Measurements from ENCODE around the gene ERG. TPM values are rescaled to one million over a fixed set of nuclear protein-coding genes. Genes with fewer than 3 reads are reported as not detected.

The ERG gene
- total RNA-seq, 1 donor from 2014 or later, result not detected

GRCh38 chr21:38346286-38346685 lies 152.0 kb downstream of the ERG start:
- CTCF ChIA-PET, result no interaction called here
- intact Hi-C loops (cut with micrococcal nuclease), result no loop called here
- POLR2A ChIA-PET, result no interaction called here

GRCh38 chr21:38343691-38344090 lies 154.6 kb downstream of the ERG start:
- no peak overlapping the region for H3K4me3 Mint-ChIP-seq
- POLR2A ChIA-PET, result no interaction called here
- H3K9me3 Mint-ChIP-seq, result no peaks in the 10 kb centered on the region
- DNase-seq (no peak), ATAC-seq (ENCODE audit: low read depth) (no peak)
- H3K27ac Mint-ChIP-seq, result no peak overlapping the region
- no peaks in the 10 kb centered on the region for H3K36me3 Mint-ChIP-seq (ENCODE audit: low read depth)
- CTCF ChIA-PET, result no interaction called here
- H3K4me1 Mint-ChIP-seq, result no peaks in the 10 kb centered on the region
- TF ChIP-seq CTCF (IDR thresholded peaks at IDR 0.05), result no peak
- intact Hi-C loops (cut with micrococcal nuclease), result no loop called here
- no peaks in the 10 kb centered on the region for H3K27me3 Mint-ChIP-seq

More at GRCh38 chr21:38346286-38346685, 152.0 kb downstream of the ERG start:
- Mint-ChIP-seq H3K27me3 (peaks cover 1% of the 10 kb centered on the region), H3K36me3 (ENCODE audit: low read depth) (no peaks in the 10 kb centered on the region), H3K9me3 (no peaks in the 10 kb centered on the region), H3K4me3 (no peak overlapping the region), H3K27ac (no peak overlapping the region), H3K4me1 (no peaks in the 10 kb centered on the region)
- DNase-seq (no peak), ATAC-seq (ENCODE audit: low read depth) (no peak)
- TF ChIP-seq CTCF (IDR thresholded peaks at IDR 0.05), result no peak

- Mint-ChIP-seq H3K27me3 (no peaks in the 10 kb centered on the region), H3K4me3 (no peak overlapping the region), H3K27ac (no peak overlapping the region), H3K9me3 (no peaks in the 10 kb centered on the region), H3K36me3 (ENCODE audit: low read depth) (no peaks in the 10 kb centered on the region), H3K4me1 (no peaks in the 10 kb centered on the region)
- DNase-seq (no peak), ATAC-seq (ENCODE audit: low read depth) (no peak)
- POLR2A ChIA-PET, result no interaction called here
- no peak for TF ChIP-seq CTCF (IDR thresholded peaks at IDR 0.05)
- intact Hi-C loops (cut with micrococcal nuclease), result no loop called here
- CTCF ChIA-PET, result no interaction called here
These were observed 155.5 kb downstream of the ERG start for GRCh38 chr21:38342739-38343138.

- no peaks in the 10 kb centered on the region for H3K27me3 Mint-ChIP-seq
- no peak for TF ChIP-seq CTCF (IDR thresholded peaks at IDR 0.05)
- DNase-seq (no peak), ATAC-seq (ENCODE audit: low read depth) (no peak)
- ChIA-PET CTCF (no interaction called here), POLR2A (no interaction called here)
- no peak overlapping the region for H3K27ac Mint-ChIP-seq
- H3K9me3 Mint-ChIP-seq, result no peaks in the 10 kb centered on the region
- no peaks in the 10 kb centered on the region for H3K4me1 Mint-ChIP-seq
- no peak overlapping the region for H3K4me3 Mint-ChIP-seq
- no peaks in the 10 kb centered on the region for H3K36me3 Mint-ChIP-seq (ENCODE audit: low read depth)
- intact Hi-C loops (cut with micrococcal nuclease), result no loop called here
These were observed 156.7 kb downstream of the ERG start for GRCh38 chr21:38341546-38342012.

- ChIA-PET POLR2A (no interaction called here), CTCF (no interaction called here)
- no peak for TF ChIP-seq CTCF (IDR thresholded peaks at IDR 0.05)
- Mint-ChIP-seq H3K27ac (no peak overlapping the region), H3K36me3 (ENCODE audit: low read depth) (no peaks in the 10 kb centered on the region), H3K9me3 (no peaks in the 10 kb centered on the region), H3K27me3 (no peaks in the 10 kb centered on the region), H3K4me1 (no peaks in the 10 kb centered on the region), H3K4me3 (no peak overlapping the region)
- intact Hi-C loops (cut with micrococcal nuclease), result no loop called here
- ATAC-seq (ENCODE audit: low read depth) (no peak), DNase-seq (no peak)
These were observed 158.1 kb downstream of the ERG start for GRCh38 chr21:38340131-38340530.
